ENCODE data around the gene C3orf52. TPM values are rescaled to one million over a fixed set of nuclear protein-coding genes. Genes with fewer than 3 reads are reported as not detected.
"Not testable (repeated sequence)": the region's sequence is repeated elsewhere in the genome, so short reads cannot be mapped to it uniquely, and the experiment has no call there.

C3orf52 gene
- total RNA-seq, 1 donor from 2014 or later = 8.1 TPM

- intact Hi-C loops (cut with DNase I) = no loop called here
- H3K36me3 ChIP-seq = no peaks in the 10 kb centered on the region
- no peak overlapping the region for H3K27ac ChIP-seq
- no peak for DNase-seq (ENCODE audit: extremely low spot score in 2 of 2)
- TF ChIP-seq POLR2AphosphoS5 (IDR thresholded peaks at IDR 0.05; ENCODE audit: insufficient read depth in 1 of 2, low read depth in 1 of 2) (no peak), POLR2A (IDR thresholded peaks at IDR 0.05) (no peak), CTCF (IDR thresholded peaks at IDR 0.05) (no peak)
- no peaks in the 10 kb centered on the region for H3K9me3 ChIP-seq
- H3K27me3 ChIP-seq = no peaks in the 10 kb centered on the region
- no peak overlapping the region for H3K4me3 ChIP-seq
- H3K4me1 ChIP-seq = no peaks in the 10 kb centered on the region
Observed at GRCh38 chr3:112056451-112056929, 29.7 kb upstream of the C3orf52 start.

- no peak for DNase-seq (ENCODE audit: extremely low spot score in 2 of 2)
- Histone ChIP-seq H3K27ac (no peak overlapping the region), H3K36me3 (no peaks in the 10 kb centered on the region), H3K4me1 (no peaks in the 10 kb centered on the region), H3K4me3 (no peak overlapping the region), H3K9me3 (no peaks in the 10 kb centered on the region), H3K27me3 (no peaks in the 10 kb centered on the region)
- TF ChIP-seq CTCF (IDR thresholded peaks at IDR 0.05) (no peak), POLR2AphosphoS5 (IDR thresholded peaks at IDR 0.05; ENCODE audit: insufficient read depth in 1 of 2, low read depth in 1 of 2) (no peak), POLR2A (IDR thresholded peaks at IDR 0.05) (no peak)
- intact Hi-C loops (cut with DNase I) = no loop called here
Observed at GRCh38 chr3:112059497-112059896, 26.7 kb upstream of the C3orf52 start.

- Histone ChIP-seq H3K9me3 (no peaks in the 10 kb centered on the region), H3K4me1 (no peaks in the 10 kb centered on the region), H3K4me3 (no peak overlapping the region), H3K27me3 (no peaks in the 10 kb centered on the region), H3K36me3 (no peaks in the 10 kb centered on the region), H3K27ac (no peak overlapping the region)
- no peak for DNase-seq (ENCODE audit: extremely low spot score in 2 of 2)
- intact Hi-C loops (cut with DNase I) = no loop called here
- TF ChIP-seq CTCF (IDR thresholded peaks at IDR 0.05) (no peak), POLR2AphosphoS5 (IDR thresholded peaks at IDR 0.05; ENCODE audit: insufficient read depth in 1 of 2, low read depth in 1 of 2) (no peak), POLR2A (IDR thresholded peaks at IDR 0.05) (no peak)
Observed at GRCh38 chr3:112061152-112061551, 25.0 kb upstream of the C3orf52 start.

- H3K27me3 ChIP-seq; H3K4me1 ChIP-seq; H3K36me3 ChIP-seq; H3K4me3 ChIP-seq; H3K27ac ChIP-seq; intact Hi-C loops (cut with DNase I); H3K9me3 ChIP-seq; DNase-seq (ENCODE audit: extremely low spot score in 2 of 2): not testable (repeated sequence)
- TF ChIP-seq POLR2AphosphoS5 (IDR thresholded peaks at IDR 0.05; ENCODE audit: insufficient read depth in 1 of 2, low read depth in 1 of 2) = peak in 1 of 2 donors; percentile 22
Observed at GRCh38 chr3:112072387-112073060, 13.7 kb upstream of the C3orf52 start.

GRCh38 chr3:112074006-112074405 is 12.2 kb upstream of the C3orf52 start:
- Histone ChIP-seq H3K9me3 (no peaks in the 10 kb centered on the region), H3K4me1 (no peaks in the 10 kb centered on the region), H3K27me3 (no peaks in the 10 kb centered on the region), H3K4me3 (no peak overlapping the region), H3K36me3 (no peaks in the 10 kb centered on the region), H3K27ac (no peak overlapping the region)
- TF ChIP-seq CTCF (IDR thresholded peaks at IDR 0.05) (no peak), POLR2AphosphoS5 (IDR thresholded peaks at IDR 0.05; ENCODE audit: insufficient read depth in 1 of 2, low read depth in 1 of 2) (no peak), POLR2A (IDR thresholded peaks at IDR 0.05) (no peak)
- DNase-seq (ENCODE audit: extremely low spot score in 2 of 2) = no peak
- intact Hi-C loops (cut with DNase I) = no loop called here
